Measurements from ENCODE around the gene PRDX5. TPM values are rescaled to one million over a fixed set of nuclear protein-coding genes. Genes with fewer than 3 reads are reported as not detected.

PRDX5 gene
- total and polyA plus RNA-seq, 9 of the 15 experiments (the other 6 are each of a cell fraction or from before 2014, with no cell fraction given): 40.8 to 327 (median 204) TPM

DNA sequence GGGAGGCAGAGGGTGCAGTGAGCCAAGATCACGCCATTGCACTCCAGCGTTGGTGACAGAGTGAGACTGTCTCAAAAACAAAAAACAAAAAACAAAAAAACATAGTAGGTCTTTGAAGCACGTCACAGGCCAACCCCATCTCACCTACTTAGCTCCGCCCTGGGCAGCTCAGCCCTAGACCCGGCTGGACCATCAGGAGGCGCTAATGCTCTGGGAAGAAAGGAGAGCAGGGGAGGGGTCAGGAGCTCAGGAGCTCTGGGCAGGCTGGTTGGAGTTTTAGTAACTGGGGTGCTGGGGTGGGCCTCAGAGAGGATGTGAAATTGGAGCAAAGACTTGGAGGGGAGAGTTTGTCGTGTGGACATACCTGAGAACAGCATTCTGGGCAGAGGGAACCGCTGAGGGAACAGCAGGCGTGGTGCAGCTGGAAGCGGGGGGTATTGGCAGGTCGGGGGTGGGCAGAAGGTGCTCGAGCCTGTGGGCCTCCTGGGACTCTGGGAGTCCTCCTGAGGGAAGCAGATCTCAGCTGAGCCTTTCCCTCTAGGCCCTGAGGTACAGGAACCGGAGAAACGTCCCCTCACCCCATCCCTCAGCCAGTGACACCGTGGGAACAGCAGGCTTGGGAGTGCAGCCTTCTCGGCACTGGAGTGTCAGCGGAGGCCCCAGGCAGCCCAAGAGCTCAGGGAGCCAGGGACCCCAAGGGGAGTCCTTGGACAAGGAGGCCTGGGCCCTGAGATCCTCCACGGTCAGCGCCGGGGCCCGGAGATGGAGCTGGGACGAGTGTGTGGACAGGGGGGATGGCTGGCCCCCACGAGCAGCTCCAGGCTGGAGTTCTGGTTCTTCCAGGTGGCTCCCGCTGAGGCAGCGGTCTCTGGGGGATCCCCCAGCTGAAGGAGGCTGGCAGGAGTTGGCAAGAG lies 38.8 kb downstream of the PRDX5 start (continued):
- TF ChIP-seq, protein P1, sequence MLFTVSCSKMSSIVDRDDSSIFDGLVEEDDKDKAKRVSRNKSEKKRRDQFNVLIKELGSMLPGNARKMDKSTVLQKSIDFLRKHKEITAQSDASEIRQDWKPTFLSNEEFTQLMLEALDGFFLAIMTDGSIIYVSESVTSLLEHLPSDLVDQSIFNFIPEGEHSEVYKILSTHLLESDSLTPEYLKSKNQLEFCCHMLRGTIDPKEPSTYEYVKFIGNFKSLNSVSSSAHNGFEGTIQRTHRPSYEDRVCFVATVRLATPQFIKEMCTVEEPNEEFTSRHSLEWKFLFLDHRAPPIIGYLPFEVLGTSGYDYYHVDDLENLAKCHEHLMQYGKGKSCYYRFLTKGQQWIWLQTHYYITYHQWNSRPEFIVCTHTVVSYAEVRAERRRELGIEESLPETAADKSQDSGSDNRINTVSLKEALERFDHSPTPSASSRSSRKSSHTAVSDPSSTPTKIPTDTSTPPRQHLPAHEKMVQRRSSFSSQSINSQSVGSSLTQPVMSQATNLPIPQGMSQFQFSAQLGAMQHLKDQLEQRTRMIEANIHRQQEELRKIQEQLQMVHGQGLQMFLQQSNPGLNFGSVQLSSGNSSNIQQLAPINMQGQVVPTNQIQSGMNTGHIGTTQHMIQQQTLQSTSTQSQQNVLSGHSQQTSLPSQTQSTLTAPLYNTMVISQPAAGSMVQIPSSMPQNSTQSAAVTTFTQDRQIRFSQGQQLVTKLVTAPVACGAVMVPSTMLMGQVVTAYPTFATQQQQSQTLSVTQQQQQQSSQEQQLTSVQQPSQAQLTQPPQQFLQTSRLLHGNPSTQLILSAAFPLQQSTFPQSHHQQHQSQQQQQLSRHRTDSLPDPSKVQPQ (CRISPR knock-in tag; IDR thresholded peaks at IDR 0.05; ENCODE audit: borderline replicate concordance): no peak
- TF ChIP-seq MTA1 (IDR thresholded peaks at IDR 0.05; ENCODE audit: borderline replicate concordance) (0 out of 2 replicates have a peak, but pooled peaks have one; percentile 54), FIP1L1 (IDR thresholded peaks at IDR 0.05; ENCODE audit: low read depth, low read length, poor library complexity, severe bottlenecking) (no peak), ZBTB33 (CRISPR knock-in tag; IDR thresholded peaks at IDR 0.05) (peak; percentile 32; the same call in 1 of the 2 replicates), ZSCAN32 (CRISPR knock-in tag; IDR thresholded peaks at IDR 0.05) (no peak), CEBPB (tag; IDR thresholded peaks at IDR 0.05) (no peak)
- TF ChIP-seq, protein P2, sequence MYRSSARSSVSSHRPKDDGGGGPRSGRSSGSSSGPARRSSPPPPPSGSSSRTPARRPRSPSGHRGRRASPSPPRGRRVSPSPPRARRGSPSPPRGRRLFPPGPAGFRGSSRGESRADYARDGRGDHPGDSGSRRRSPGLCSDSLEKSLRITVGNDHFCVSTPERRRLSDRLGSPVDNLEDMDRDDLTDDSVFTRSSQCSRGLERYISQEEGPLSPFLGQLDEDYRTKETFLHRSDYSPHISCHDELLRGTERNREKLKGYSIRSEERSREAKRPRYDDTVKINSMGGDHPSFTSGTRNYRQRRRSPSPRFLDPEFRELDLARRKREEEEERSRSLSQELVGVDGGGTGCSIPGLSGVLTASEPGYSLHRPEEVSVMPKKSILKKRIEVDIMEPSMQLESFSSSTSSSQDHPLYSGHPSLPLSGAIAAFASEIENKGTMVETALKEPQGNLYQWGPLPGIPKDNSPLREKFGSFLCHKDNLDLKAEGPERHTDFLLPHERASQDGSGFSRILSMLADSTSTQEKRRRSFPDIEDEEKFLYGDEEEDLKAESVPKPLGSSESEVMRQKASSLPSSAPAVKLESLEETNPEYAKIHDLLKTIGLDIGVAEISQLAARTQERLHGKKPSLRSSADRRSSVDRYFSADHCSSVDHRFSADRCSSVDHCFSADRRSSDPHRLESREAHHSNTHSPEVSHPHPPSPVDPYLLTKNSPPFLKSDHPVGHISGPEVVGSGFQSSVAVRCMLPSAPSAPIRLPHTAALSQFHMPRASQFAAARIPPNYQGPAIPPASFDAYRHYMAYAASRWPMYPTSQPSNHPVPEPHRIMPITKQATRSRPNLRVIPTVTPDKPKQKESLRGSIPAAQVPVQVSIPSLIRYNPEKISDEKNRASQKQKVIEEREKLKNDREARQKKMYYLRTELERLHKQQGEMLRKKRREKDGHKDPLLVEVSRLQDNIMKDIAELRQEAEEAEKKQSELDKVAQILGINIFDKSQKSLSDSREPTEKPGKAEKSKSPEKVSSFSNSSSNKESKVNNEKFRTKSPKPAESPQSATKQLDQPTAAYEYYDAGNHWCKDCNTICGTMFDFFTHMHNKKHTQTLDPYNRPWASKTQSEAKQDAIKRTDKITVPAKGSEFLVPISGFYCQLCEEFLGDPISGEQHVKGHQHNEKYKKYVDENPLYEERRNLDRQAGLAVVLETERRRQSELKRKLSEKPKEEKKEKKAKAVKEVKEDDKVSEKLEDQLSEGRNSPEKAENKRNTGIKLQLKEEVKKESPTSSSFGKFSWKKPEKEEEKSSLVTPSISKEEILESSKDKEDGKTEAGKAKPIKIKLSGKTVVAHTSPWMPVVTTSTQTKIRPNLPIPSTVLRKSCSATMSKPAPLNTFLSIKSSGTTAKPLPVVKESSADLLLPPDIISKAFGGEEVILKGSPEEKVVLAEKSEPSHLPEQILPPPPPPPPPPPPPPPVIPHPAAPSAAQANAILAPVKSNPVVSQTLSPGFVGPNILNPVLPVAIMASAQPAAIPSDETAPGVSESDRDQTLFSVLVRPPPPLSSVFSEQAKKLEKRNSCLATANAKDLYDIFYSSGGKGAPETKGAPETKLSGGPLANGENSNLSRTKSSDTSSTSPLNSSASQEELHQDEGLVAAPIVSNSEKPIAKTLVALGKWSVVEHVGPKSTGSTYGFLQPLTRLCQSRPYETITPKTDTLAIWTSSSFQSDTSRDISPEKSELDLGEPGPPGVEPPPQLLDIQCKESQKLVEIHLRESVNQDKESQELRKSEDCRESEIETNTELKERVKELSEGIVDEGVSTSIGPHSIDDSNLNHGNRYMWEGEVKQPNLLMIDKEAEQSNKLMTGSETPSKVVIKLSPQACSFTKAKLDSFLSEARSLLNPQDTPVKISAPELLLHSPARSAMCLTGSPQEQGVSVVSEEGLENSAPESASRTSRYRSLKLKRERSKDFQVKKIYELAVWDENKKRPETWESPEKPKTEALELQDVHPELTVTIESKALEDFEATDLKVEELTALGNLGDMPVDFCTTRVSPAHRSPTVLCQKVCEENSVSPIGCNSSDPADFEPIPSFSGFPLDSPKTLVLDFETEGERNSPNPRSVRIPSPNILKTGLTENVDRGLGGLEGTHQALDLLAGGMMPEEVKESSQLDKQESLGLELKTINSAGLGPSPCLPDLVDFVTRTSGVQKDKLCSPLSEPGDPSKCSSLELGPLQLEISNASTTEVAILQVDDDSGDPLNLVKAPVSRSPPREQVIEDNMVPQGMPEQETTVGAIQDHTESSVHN (IDR thresholded peaks at IDR 0.05; ENCODE audit: borderline replicate concordance in 1 of 2, low read depth in 1 of 2): no peak
- TF ChIP-seq, protein P3, sequence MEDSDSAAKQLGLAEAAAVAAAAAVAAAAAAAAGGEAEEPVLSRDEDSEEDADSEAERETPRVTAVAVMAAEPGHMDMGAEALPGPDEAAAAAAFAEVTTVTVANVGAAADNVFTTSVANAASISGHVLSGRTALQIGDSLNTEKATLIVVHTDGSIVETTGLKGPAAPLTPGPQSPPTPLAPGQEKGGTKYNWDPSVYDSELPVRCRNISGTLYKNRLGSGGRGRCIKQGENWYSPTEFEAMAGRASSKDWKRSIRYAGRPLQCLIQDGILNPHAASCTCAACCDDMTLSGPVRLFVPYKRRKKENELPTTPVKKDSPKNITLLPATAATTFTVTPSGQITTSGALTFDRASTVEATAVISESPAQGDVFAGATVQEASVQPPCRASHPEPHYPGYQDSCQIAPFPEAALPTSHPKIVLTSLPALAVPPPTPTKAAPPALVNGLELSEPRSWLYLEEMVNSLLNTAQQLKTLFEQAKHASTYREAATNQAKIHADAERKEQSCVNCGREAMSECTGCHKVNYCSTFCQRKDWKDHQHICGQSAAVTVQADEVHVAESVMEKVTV (CRISPR knock-in tag; IDR thresholded peaks at IDR 0.05): peak; percentile 79
- TF ChIP-seq, protein P4, sequence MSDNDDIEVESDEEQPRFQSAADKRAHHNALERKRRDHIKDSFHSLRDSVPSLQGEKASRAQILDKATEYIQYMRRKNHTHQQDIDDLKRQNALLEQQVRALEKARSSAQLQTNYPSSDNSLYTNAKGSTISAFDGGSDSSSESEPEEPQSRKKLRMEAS (CRISPR knock-in tag; IDR thresholded peaks at IDR 0.05): no peak
